Astrocyte (in vitro differentiated cells and primary cell): ENCODE results near the gene TBC1D3I.
"Not testable (repeated sequence)": the region's sequence is repeated elsewhere in the genome, so short reads cannot be mapped to it uniquely, and the experiment has no call there.

ENCODE experiments used
- EZH2 ChIP-seq: IDR thresholded peaks from 2 replicates; pipeline ENCODE4 v1.6.1; 2012; ENCODE audit warnings: mild to moderate bottlenecking, low read length, inconsistent platforms; ENCODE audit not compliant: insufficient read depth
- TF ChIP-seq, protein P1 (sequence below): IDR thresholded peaks from 2 replicates; pipeline ENCODE4 v1.5.1; 2011; ENCODE audit warnings: low read depth, mild to moderate bottlenecking, inconsistent platforms, low read length, moderate library complexity; ENCODE audit not compliant: insufficient read depth

- TF ChIP-seq, protein P1, sequence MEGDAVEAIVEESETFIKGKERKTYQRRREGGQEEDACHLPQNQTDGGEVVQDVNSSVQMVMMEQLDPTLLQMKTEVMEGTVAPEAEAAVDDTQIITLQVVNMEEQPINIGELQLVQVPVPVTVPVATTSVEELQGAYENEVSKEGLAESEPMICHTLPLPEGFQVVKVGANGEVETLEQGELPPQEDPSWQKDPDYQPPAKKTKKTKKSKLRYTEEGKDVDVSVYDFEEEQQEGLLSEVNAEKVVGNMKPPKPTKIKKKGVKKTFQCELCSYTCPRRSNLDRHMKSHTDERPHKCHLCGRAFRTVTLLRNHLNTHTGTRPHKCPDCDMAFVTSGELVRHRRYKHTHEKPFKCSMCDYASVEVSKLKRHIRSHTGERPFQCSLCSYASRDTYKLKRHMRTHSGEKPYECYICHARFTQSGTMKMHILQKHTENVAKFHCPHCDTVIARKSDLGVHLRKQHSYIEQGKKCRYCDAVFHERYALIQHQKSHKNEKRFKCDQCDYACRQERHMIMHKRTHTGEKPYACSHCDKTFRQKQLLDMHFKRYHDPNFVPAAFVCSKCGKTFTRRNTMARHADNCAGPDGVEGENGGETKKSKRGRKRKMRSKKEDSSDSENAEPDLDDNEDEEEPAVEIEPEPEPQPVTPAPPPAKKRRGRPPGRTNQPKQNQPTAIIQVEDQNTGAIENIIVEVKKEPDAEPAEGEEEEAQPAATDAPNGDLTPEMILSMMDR, result not testable (repeated sequence)
- not testable (repeated sequence) for TF ChIP-seq EZH2
Observed at GRCh38 chr17:36219556-36219955, 44.8 kb downstream of the TBC1D3I start.
